GM23338 (cell line): ENCODE measurements around the gene L3MBTL4. TPM values are rescaled to one million over a fixed set of nuclear protein-coding genes. Genes with fewer than 3 reads are reported as not detected.
A peak's percentile ranks its signal among the peaks of the same experiment; 100 is the strongest.

Experiments
- ATAC-seq: fragments of 200-7000 bp; cut with Tn5 transposase; 3 replicates; pipeline ENCODE4 v1.9.1; 2020
- DNase-seq: peaks from one replicate; pipeline ENCODE4 v3.0.0-alpha.2; 2015; ENCODE audit warnings: low spot score
- H2AFZ ChIP-seq: fragments of 200-600 bp; sonication (generic); 2 replicates; pipeline ENCODE4 v1.8.0; 2016; ENCODE audit warnings: antibody characterized with exemption, mild to moderate bottlenecking, moderate library complexity
- H3F3A ChIP-seq: fragments of 200-600 bp; sonication (generic); replicated peaks from 2 replicates; pipeline ENCODE4 v1.8.0; 2017; ENCODE audit warnings: antibody characterized with exemption, mixed run types, low read depth
- H3K27ac ChIP-seq: fragments of 200-600 bp; sonication (generic); 2 replicates; pipeline ENCODE4 v1.6.1; 2016; ENCODE audit warnings: low read depth
- H3K27me3 ChIP-seq: fragments of 200-600 bp; sonication (generic); 2 replicates; pipeline ENCODE4 v1.8.0; 2016; ENCODE audit warnings: mild to moderate bottlenecking, mixed run types, moderate library complexity; ENCODE audit not compliant: insufficient read depth
- H3K36me3 ChIP-seq: fragments of 200-600 bp; sonication (generic); 2 replicates; pipeline ENCODE4 v1.8.0; 2016; ENCODE audit warnings: mild to moderate bottlenecking; ENCODE audit not compliant: insufficient read depth
- H3K4me1 ChIP-seq: fragments of 200-600 bp; sonication (generic); 2 replicates; pipeline ENCODE4 v1.8.0; 2016; ENCODE audit warnings: mild to moderate bottlenecking, moderate library complexity; ENCODE audit not compliant: insufficient read depth
- H3K4me2 ChIP-seq: fragments of 200-600 bp; sonication (generic); 2 replicates; pipeline ENCODE4 v1.7.1; 2017; ENCODE audit warnings: mixed run types
- H3K4me3 ChIP-seq: fragments of 200-600 bp; sonication (generic); 2 replicates; pipeline ENCODE4 v1.6.1; 2016; ENCODE audit warnings: mixed run types
- H3K79me2 ChIP-seq: fragments of 200-600 bp; sonication (generic); replicated peaks from 2 replicates; pipeline ENCODE4 v1.8.0; 2017; ENCODE audit warnings: mild to moderate bottlenecking; ENCODE audit not compliant: insufficient read depth
- H3K9me2 ChIP-seq: fragments of 200-600 bp; sonication (generic); 2 replicates; pipeline ENCODE4 v1.8.0; 2017; ENCODE audit not compliant: insufficient read depth
- H4K20me1 ChIP-seq: fragments of 200-600 bp; sonication (generic); replicated peaks from 2 replicates; pipeline ENCODE4 v1.8.0; 2017; ENCODE audit warnings: mild to moderate bottlenecking; ENCODE audit not compliant: insufficient read depth
- H3K27ac Mint-ChIP-seq: 2 replicates; pipeline ENCODE4 v1.8.0; 2020; ENCODE audit warnings: inconsistent platforms, mild to moderate bottlenecking, moderate library complexity, mixed read lengths
- H3K27me3 Mint-ChIP-seq: 3 replicates; pipeline ENCODE4 v1.8.0; 2022; ENCODE audit warnings: low read depth, mild to moderate bottlenecking, moderate library complexity, mixed read lengths, inconsistent platforms; ENCODE audit not compliant: insufficient read depth, poor library complexity
- H3K36me3 Mint-ChIP-seq: 3 replicates; pipeline ENCODE4 v1.8.0; 2021; ENCODE audit warnings: low read depth, mild to moderate bottlenecking, inconsistent platforms, moderate library complexity, mixed read lengths
- H3K4me1 Mint-ChIP-seq: 3 replicates; pipeline ENCODE4 v1.8.0; 2020; ENCODE audit warnings: mild to moderate bottlenecking, inconsistent platforms, mixed read lengths
- H3K4me3 Mint-ChIP-seq: 3 replicates; pipeline ENCODE4 v1.8.0; 2021; ENCODE audit warnings: moderate library complexity, mild to moderate bottlenecking, inconsistent platforms, mixed read lengths
- H3K9me3 Mint-ChIP-seq: 3 replicates; pipeline ENCODE4 v1.8.0; 2020; ENCODE audit warnings: moderate library complexity, mild to moderate bottlenecking, inconsistent platforms, mixed read lengths
- CREB1 ChIP-seq: fragments of 250-450 bp; sonication (Bioruptor Pico); IDR thresholded peaks from 2 replicates; pipeline ENCODE4 v1.5.0; 2020; ENCODE audit warnings: low read depth, mild to moderate bottlenecking, moderate library complexity
- EZH2phosphoT487 ChIP-seq: fragments of 200-600 bp; sonication (generic); IDR thresholded peaks from one replicate; pipeline ENCODE4 v1.8.1; 2018; ENCODE audit warnings: antibody characterized with exemption; ENCODE audit not compliant: unreplicated experiment
- JUNB ChIP-seq: IDR thresholded peaks from one replicate; pipeline ENCODE4 v1.6.1; 2016; ENCODE audit warnings: antibody characterized with exemption; ENCODE audit not compliant: unreplicated experiment
- NANOG ChIP-seq: IDR thresholded peaks from 2 replicates; pipeline ENCODE4 v1.6.1; 2016; ENCODE audit warnings: antibody characterized with exemption, borderline replicate concordance
- POLR2AphosphoS5 ChIP-seq: IDR thresholded peaks from 2 replicates; pipeline ENCODE4 v1.6.1; 2016; ENCODE audit warnings: antibody characterized with exemption, low read depth
- STAT1 ChIP-seq: IDR thresholded peaks from one replicate; pipeline ENCODE4 v1.6.1; 2016; ENCODE audit warnings: antibody characterized with exemption; ENCODE audit not compliant: unreplicated experiment
- ZNF114 ChIP-seq: fragments of 250-450 bp; sonication (Bioruptor Pico); IDR thresholded peaks from 2 replicates; pipeline ENCODE4 v1.5.0; 2020; ENCODE audit warnings: mild to moderate bottlenecking, moderate library complexity
- ZNF331 ChIP-seq: fragments of 250-450 bp; sonication (Bioruptor Pico); IDR thresholded peaks from 2 replicates; pipeline ENCODE4 v1.5.0; 2020; ENCODE audit warnings: low read depth, mild to moderate bottlenecking, moderate library complexity
- polyA plus RNA-seq: library from polyadenylated mRNA; unstranded; fragments of >200 nt; fragmentation: Nextera tagmentation; extraction: Ambion mirVana; gene quantifications from 2 replicates; pipeline ENCODE4 v1.2.1, GENCODE V29; 2016
- total RNA-seq: library from RNA; depleted of rRNA; stranded (reverse); fragments of >200 nt; shearing (Covaris generic); gene quantifications from 2 replicates; pipeline ENCODE4 v1.2.3, GENCODE V29; 2014
- TF ChIP-seq, protein P1 (sequence below), 2 experiments: fragments of 200-600 bp in 1 of 2; sonication (generic) in 1 of 2; conservative IDR thresholded peaks; 2 replicates each; pipeline versions ENCODE4 v1.5.1 to v1.6.1; 2016 to 2017; ENCODE audit warnings: antibody characterized with exemption in 2 of 2, low read depth in 2 of 2, mild to moderate bottlenecking in 2 of 2, moderate library complexity in 1 of 2

L3MBTL4 gene
- total and polyA plus RNA-seq, 2 experiments from 2014 or later, result 0.48 to 2.8 TPM

DNA sequence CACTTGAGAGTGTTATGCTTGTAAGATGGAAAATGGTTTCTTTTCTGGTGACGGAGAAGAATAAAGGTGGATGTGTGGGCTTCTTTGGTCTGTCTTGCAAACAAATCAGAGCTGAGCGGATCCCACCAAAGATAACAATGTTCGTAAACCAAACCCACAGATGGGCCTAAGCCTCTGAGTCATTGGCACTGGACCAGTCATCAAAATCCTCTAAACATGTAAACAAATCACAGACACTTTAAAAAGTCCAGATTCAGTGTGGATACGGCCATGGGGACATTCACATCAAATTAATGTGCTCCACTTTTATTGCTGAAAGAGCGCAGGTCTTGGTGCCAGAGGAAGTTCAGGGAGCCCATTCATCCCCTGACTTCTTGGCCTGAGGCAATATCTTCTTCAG, 458.9 kb downstream of the L3MBTL4 start:
- no peak overlapping the region for H3K4me3 Mint-ChIP-seq
- no peak for TF ChIP-seq EZH2phosphoT487
- TF ChIP-seq ZNF114 (CRISPR knock-in tag), result no peak
- no peak for TF ChIP-seq CREB1 (CRISPR knock-in tag)
- no peak for TF ChIP-seq JUNB

DNA sequence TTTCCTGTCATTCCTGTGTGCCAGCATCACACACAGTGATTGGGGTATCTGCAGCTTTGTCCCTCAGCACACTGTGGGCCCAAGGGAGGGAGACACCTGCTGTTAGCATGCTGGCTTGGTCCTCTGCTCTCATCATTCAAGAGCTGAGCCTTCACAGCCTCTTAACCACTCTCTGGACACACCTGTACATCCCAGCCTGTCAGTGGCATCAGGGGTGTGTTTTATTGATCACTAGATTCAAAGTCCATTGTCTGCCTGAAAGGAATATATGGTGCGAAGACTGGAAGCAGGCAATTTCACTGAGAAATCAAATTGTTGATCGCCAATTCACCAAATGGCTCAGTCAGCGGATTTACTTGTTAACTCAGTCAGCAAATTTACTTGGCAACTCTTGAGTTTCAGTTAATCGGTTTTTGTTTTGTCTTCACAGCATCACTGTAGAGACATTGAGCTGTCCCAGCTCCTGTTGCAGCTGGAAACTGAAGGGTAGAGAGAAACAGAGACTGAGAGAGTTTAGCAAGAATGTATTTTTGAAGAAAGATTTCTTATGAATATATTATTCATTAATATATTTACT, 463.1 kb downstream of the L3MBTL4 start:
- no peak overlapping the region for H3K4me3 Mint-ChIP-seq
- H3K4me1 ChIP-seq, result peaks cover 5% of the 10 kb centered on the region; the same call in 1 of the 2 replicates
- H2AFZ ChIP-seq, result no peak overlapping the region
- H3K9me3 Mint-ChIP-seq, result no peaks in the 10 kb centered on the region
- no peak overlapping the region for H3K27ac Mint-ChIP-seq
- H3K36me3 ChIP-seq, result no peaks in the 10 kb centered on the region
- DNase-seq, result no peak
- H3K4me3 ChIP-seq, result no peak overlapping the region
- H3F3A ChIP-seq, result no peaks in the 10 kb centered on the region
- H3K36me3 Mint-ChIP-seq, result no peaks in the 10 kb centered on the region
- no peak overlapping the region for H3K4me2 ChIP-seq
- no peaks in the 10 kb centered on the region for H4K20me1 ChIP-seq
- TF ChIP-seq, protein P1, sequence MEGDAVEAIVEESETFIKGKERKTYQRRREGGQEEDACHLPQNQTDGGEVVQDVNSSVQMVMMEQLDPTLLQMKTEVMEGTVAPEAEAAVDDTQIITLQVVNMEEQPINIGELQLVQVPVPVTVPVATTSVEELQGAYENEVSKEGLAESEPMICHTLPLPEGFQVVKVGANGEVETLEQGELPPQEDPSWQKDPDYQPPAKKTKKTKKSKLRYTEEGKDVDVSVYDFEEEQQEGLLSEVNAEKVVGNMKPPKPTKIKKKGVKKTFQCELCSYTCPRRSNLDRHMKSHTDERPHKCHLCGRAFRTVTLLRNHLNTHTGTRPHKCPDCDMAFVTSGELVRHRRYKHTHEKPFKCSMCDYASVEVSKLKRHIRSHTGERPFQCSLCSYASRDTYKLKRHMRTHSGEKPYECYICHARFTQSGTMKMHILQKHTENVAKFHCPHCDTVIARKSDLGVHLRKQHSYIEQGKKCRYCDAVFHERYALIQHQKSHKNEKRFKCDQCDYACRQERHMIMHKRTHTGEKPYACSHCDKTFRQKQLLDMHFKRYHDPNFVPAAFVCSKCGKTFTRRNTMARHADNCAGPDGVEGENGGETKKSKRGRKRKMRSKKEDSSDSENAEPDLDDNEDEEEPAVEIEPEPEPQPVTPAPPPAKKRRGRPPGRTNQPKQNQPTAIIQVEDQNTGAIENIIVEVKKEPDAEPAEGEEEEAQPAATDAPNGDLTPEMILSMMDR (conservative IDR thresholded peaks at IDR 0.05; ENCODE audit: low read depth in 2 of 2), result peak in 1 of 2 experiments; percentile 41; a peak in 2 of 4 replicates
- TF ChIP-seq ZNF114 (CRISPR knock-in tag), result no peak
- ATAC-seq, result peak; percentile 30
- H3K27me3 Mint-ChIP-seq, result peaks cover 2% of the 10 kb centered on the region
- no peaks in the 10 kb centered on the region for H3K27me3 ChIP-seq
- H3K27ac ChIP-seq, result no peak overlapping the region
- H3K4me1 Mint-ChIP-seq, result peaks cover 5% of the 10 kb centered on the region
- H3K9me2 ChIP-seq, result no peaks in the 10 kb centered on the region
- H3K79me2 ChIP-seq, result no peaks in the 10 kb centered on the region

More for the DNA sequence above, 458.9 kb downstream of the L3MBTL4 start:
- Histone ChIP-seq H3K36me3 (no peaks in the 10 kb centered on the region), H3K4me1 (no peaks in the 10 kb centered on the region), H2AFZ (no peak overlapping the region), H4K20me1 (no peaks in the 10 kb centered on the region), H3F3A (no peaks in the 10 kb centered on the region), H3K27me3 (no peaks in the 10 kb centered on the region), H3K4me2 (no peak overlapping the region), H3K4me3 (no peak overlapping the region), H3K9me2 (no peaks in the 10 kb centered on the region), H3K27ac (no peak overlapping the region), H3K79me2 (no peaks in the 10 kb centered on the region)
- H3K9me3 Mint-ChIP-seq, result no peaks in the 10 kb centered on the region
- peaks cover 3% of the 10 kb centered on the region; the same call in 2 of the 3 replicates for H3K4me1 Mint-ChIP-seq
- peaks cover 6% of the 10 kb centered on the region for H3K27me3 Mint-ChIP-seq
- no peak overlapping the region for H3K27ac Mint-ChIP-seq
- ATAC-seq (no peak), DNase-seq (no peak)
- no peaks in the 10 kb centered on the region for H3K36me3 Mint-ChIP-seq

DNA sequence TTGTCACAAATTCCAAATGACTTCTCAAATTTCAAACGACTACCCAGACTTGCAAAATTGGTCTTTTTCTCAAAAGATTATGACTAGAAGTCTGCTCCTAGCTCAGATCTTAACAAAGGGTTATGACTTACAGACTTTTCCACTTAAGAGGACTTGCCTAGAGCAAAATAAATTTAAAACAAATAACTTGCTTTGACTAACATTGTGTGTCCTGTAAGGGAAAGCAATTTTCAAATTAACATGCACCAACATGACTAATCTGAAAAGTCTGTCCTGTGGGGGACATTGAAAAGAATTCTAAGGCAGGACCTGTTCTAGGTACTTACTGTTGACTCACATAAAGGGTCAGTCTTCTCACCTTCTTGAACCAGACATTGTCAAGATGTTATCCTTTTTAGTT, 465.9 kb downstream of the L3MBTL4 start:
- H3K4me2 ChIP-seq, result no peak overlapping the region
- H3K4me1 Mint-ChIP-seq, result peaks cover 5% of the 10 kb centered on the region
- no peaks in the 10 kb centered on the region for H3K9me2 ChIP-seq
- H3K4me3 ChIP-seq, result no peak overlapping the region
- no peak overlapping the region for H3K27ac Mint-ChIP-seq
- H4K20me1 ChIP-seq, result no peaks in the 10 kb centered on the region
- peaks cover 5% of the 10 kb centered on the region; the same call in 1 of the 2 replicates for H3K4me1 ChIP-seq
- no peaks in the 10 kb centered on the region for H3F3A ChIP-seq
- H3K27me3 Mint-ChIP-seq, result peaks cover 2% of the 10 kb centered on the region
- DNase-seq (no peak), ATAC-seq (no peak)
- no peak overlapping the region for H3K4me3 Mint-ChIP-seq
- no peaks in the 10 kb centered on the region for H3K36me3 ChIP-seq
- H2AFZ ChIP-seq, result no peak overlapping the region
- no peak overlapping the region for H3K27ac ChIP-seq
- no peaks in the 10 kb centered on the region for H3K27me3 ChIP-seq
- H3K36me3 Mint-ChIP-seq, result no peaks in the 10 kb centered on the region
- H3K79me2 ChIP-seq, result no peaks in the 10 kb centered on the region
- no peaks in the 10 kb centered on the region for H3K9me3 Mint-ChIP-seq
- TF ChIP-seq POLR2AphosphoS5, result no peak
- TF ChIP-seq, protein P1 (conservative IDR thresholded peaks at IDR 0.05; ENCODE audit: low read depth in 2 of 2), result no peak
- no peak for TF ChIP-seq ZNF331 (CRISPR knock-in tag)
- no peak for TF ChIP-seq STAT1
- TF ChIP-seq NANOG, result no peak
